Prostate gland (tissue), 2 donors: ENCODE results near the gene SH3BP4.

ENCODE experiments used
- POLR2A ChIP-seq: fragments of 450-650 bp; IDR thresholded peaks from one replicate; pipeline ENCODE4 v1.6.1; 2016; ENCODE audit warnings: antibody characterized with exemption, mild to moderate bottlenecking
- TF ChIP-seq, protein P1 (sequence below), 4 experiments: fragments of 200-600 bp in 2 of 4; fragments of 450-650 bp in 2 of 4; sonication (generic) in 2 of 4; IDR thresholded peaks; 1 replicate in 3 of 4; 2 replicates in 1 of 4; pipeline ENCODE4 v1.5.1; 2016 to 2019; ENCODE audit warnings: antibody characterized with exemption in 4 of 4, mild to moderate bottlenecking in 2 of 4, moderate library complexity in 2 of 4

DNA sequence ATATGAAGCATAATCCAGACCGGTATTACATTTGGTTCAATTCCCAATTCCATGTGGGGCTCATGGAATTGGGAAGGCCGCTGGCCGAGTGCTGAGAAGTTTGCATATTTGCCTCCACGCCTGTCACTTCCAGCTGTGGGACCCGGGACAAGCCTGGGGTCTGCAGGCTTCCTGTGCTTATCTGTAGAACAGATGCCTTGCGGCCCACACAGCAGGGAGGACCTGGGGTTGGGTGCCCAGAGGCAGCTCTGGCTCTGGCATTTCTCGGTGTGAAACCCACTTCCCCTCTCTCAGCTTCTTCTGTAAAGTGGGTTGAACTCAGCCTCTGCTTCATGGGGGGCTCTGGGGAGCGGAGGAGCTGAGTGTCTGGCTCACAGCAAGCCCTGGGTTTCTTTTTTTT lies 97.9 kb downstream of the SH3BP4 start:
- TF ChIP-seq, protein P1, sequence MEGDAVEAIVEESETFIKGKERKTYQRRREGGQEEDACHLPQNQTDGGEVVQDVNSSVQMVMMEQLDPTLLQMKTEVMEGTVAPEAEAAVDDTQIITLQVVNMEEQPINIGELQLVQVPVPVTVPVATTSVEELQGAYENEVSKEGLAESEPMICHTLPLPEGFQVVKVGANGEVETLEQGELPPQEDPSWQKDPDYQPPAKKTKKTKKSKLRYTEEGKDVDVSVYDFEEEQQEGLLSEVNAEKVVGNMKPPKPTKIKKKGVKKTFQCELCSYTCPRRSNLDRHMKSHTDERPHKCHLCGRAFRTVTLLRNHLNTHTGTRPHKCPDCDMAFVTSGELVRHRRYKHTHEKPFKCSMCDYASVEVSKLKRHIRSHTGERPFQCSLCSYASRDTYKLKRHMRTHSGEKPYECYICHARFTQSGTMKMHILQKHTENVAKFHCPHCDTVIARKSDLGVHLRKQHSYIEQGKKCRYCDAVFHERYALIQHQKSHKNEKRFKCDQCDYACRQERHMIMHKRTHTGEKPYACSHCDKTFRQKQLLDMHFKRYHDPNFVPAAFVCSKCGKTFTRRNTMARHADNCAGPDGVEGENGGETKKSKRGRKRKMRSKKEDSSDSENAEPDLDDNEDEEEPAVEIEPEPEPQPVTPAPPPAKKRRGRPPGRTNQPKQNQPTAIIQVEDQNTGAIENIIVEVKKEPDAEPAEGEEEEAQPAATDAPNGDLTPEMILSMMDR (IDR thresholded peaks at IDR 0.05) = no peak
- TF ChIP-seq POLR2A = no peak
